GM12875 (cell line): ENCODE results near the gene SH3PXD2B.
"Not testable (repeated sequence)": the region's sequence is repeated elsewhere in the genome, so short reads cannot be mapped to it uniquely, and the experiment has no call there.

Experiments
- H3K4me3 ChIP-seq: one replicate; pipeline ENCODE4 v1.5.1; 2011; ENCODE audit warnings: low read depth, low read length, control low read depth
- CTCF ChIP-seq: IDR thresholded peaks from 2 replicates; pipeline ENCODE4 v1.5.1; 2011; ENCODE audit warnings: low read depth, mild to moderate bottlenecking, control low read depth, inconsistent platforms, low read length, moderate library complexity, borderline replicate concordance; ENCODE audit not compliant: insufficient read depth

Gene SH3PXD2B

GRCh38 chr5:172399336-172399735, 55.0 kb downstream of the SH3PXD2B start:
- TF ChIP-seq CTCF, result no peak
- H3K4me3 ChIP-seq, result no peak overlapping the region

- not testable (repeated sequence) for H3K4me3 ChIP-seq
These were observed 55.7 kb downstream of the SH3PXD2B start for GRCh38 chr5:172398645-172399044.

- H3K4me3 ChIP-seq, result not testable (repeated sequence)
These were observed 57.3 kb downstream of the SH3PXD2B start for GRCh38 chr5:172396994-172397393.

GRCh38 chr5:172396220-172396619, 58.1 kb downstream of the SH3PXD2B start:
- no peak for TF ChIP-seq CTCF
- H3K4me3 ChIP-seq, result no peak overlapping the region

- H3K4me3 ChIP-seq, result no peak overlapping the region
- no peak for TF ChIP-seq CTCF
These were observed 58.8 kb downstream of the SH3PXD2B start for GRCh38 chr5:172395483-172395882.

GRCh38 chr5:172389578-172390112, 64.7 kb downstream of the SH3PXD2B start:
- no peak overlapping the region for H3K4me3 ChIP-seq
- TF ChIP-seq CTCF, result no peak

- no peak for TF ChIP-seq CTCF
These were observed 66.0 kb downstream of the SH3PXD2B start for GRCh38 chr5:172388246-172388733.

GRCh38 chr5:172385707-172386106, 68.6 kb downstream of the SH3PXD2B start:
- H3K4me3 ChIP-seq, result no peak overlapping the region
- no peak for TF ChIP-seq CTCF

More at GRCh38 chr5:172388246-172388733, 66.0 kb downstream of the SH3PXD2B start:
- no peak overlapping the region for H3K4me3 ChIP-seq
